Stimulated activated naive CD8-positive, alpha-beta T cell treated with anti-CD3 and anti-CD28 coated beads, Interleukin-15, Interleukin-2, amounts not matched to agents 100 ng/mL and 50 ng/mL, for 24 hours (primary cell): ENCODE measurements around the gene MRPS23.
"Not testable (repeated sequence)": the region's sequence is repeated elsewhere in the genome, so short reads cannot be mapped to it uniquely, and the experiment has no call there.

Source experiments
- H3K27ac Mint-ChIP-seq: one replicate; pipeline ENCODE4 v1.8.0; 2021; ENCODE audit warnings: mild to moderate bottlenecking, mixed read lengths
- H3K27me3 Mint-ChIP-seq: one replicate; pipeline ENCODE4 v1.8.0; 2021; ENCODE audit warnings: mixed read lengths
- H3K36me3 Mint-ChIP-seq: one replicate; pipeline ENCODE4 v1.8.0; 2021; ENCODE audit warnings: low read depth, mixed read lengths
- H3K4me1 Mint-ChIP-seq: one replicate; pipeline ENCODE4 v1.8.0; 2021; ENCODE audit warnings: low read depth, mixed read lengths
- H3K4me3 Mint-ChIP-seq: one replicate; pipeline ENCODE4 v1.8.0; 2021; ENCODE audit warnings: mild to moderate bottlenecking, mixed read lengths
- H3K9me3 Mint-ChIP-seq: one replicate; pipeline ENCODE4 v1.8.0; 2021; ENCODE audit warnings: mixed read lengths

Gene MRPS23

GRCh38 chr17:57861000-57861789 lies 11.4 kb upstream of the MRPS23 start:
- H3K4me1 Mint-ChIP-seq = peaks cover 10% of the 10 kb centered on the region
- no peaks in the 10 kb centered on the region for H3K9me3 Mint-ChIP-seq
- H3K4me3 Mint-ChIP-seq = peak overlapping the region; percentile 77
- H3K36me3 Mint-ChIP-seq = no peaks in the 10 kb centered on the region
- H3K27ac Mint-ChIP-seq = no peak overlapping the region
- H3K27me3 Mint-ChIP-seq = peaks cover 33% of the 10 kb centered on the region

GRCh38 chr17:57860414-57860999 lies 10.7 kb upstream of the MRPS23 start:
- no peak overlapping the region for H3K27ac Mint-ChIP-seq
- peaks cover 33% of the 10 kb centered on the region for H3K27me3 Mint-ChIP-seq
- peaks cover 10% of the 10 kb centered on the region for H3K4me1 Mint-ChIP-seq
- peak overlapping the region; percentile 77 for H3K4me3 Mint-ChIP-seq
- H3K9me3 Mint-ChIP-seq = no peaks in the 10 kb centered on the region
- H3K36me3 Mint-ChIP-seq = no peaks in the 10 kb centered on the region

DNA sequence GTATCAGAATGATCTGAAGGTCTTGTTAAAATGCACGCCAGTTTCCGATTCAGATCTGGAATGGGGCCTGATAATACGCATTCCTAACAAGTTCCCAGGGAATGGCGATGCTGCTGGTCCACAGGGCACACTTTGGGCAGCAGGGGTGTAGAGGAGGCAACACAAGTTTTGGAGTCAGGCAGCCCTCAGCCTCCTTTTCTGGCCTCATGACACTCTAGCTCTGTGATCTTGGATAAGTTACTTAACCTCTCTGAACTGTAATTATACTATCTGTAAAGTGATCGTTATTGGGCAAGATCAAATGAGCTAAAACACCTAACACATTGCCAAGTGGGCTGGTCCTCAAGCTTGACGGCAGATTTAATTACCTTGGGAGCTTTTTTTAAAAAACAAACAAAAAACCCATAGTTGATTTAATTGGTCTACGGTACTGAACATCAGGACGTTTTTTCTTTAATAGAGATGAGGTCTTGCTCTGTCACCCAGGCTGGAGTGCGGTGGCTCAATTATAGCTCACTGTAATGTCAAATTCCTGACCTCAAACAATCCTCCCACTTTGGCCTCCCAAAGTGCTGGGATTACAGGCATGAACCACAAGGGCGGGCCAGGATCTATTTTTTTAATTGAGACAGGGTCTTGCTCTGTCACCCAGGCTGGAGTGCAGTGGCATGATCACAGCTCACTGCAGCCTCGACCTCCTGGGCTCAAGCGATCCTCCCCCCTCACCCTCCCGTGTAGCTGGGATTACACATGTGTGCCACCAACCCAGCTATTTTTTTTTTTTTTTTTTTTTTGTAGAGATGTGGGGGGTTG lies 10.0 kb upstream of the MRPS23 start:
- no peak overlapping the region for H3K27ac Mint-ChIP-seq

DNA sequence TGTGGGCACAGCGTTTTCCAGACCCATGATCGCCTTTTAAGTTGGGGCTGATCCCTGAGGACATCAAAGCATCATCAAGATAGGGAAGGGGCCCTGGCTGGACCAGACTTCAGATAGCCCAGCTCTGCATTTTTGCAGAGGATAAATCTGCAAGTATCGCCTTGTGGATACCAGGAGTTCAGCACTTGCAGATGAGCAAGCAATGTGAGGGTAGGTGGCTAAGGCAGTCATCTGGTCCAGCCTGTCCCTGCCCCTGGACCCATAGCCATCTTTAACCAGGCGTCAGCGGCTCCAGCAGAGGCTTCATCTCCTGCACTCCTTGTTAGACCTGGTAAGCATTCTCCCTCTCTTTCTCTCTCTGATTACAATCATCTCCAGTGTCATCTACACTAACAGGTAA lies 9.0 kb upstream of the MRPS23 start:
- Mint-ChIP-seq H3K4me1 (peaks cover 10% of the 10 kb centered on the region), H3K9me3 (no peaks in the 10 kb centered on the region), H3K36me3 (no peaks in the 10 kb centered on the region), H3K4me3 (no peak overlapping the region), H3K27ac (no peak overlapping the region), H3K27me3 (peaks cover 28% of the 10 kb centered on the region)

More for the DNA sequence above, 10.0 kb upstream of the MRPS23 start:
- peaks cover 10% of the 10 kb centered on the region for H3K4me1 Mint-ChIP-seq
- no peaks in the 10 kb centered on the region for H3K36me3 Mint-ChIP-seq
- peaks cover 33% of the 10 kb centered on the region for H3K27me3 Mint-ChIP-seq
- H3K4me3 Mint-ChIP-seq = no peak overlapping the region
- no peaks in the 10 kb centered on the region for H3K9me3 Mint-ChIP-seq

GRCh38 chr17:57856792-57857620 lies 7.2 kb upstream of the MRPS23 start:
- H3K4me1 Mint-ChIP-seq = peaks cover 10% of the 10 kb centered on the region
- H3K9me3 Mint-ChIP-seq = no peaks in the 10 kb centered on the region
- H3K27me3 Mint-ChIP-seq = peaks cover 22% of the 10 kb centered on the region
- no peak overlapping the region for H3K27ac Mint-ChIP-seq
- H3K4me3 Mint-ChIP-seq = no peak overlapping the region
- H3K36me3 Mint-ChIP-seq = no peaks in the 10 kb centered on the region

DNA sequence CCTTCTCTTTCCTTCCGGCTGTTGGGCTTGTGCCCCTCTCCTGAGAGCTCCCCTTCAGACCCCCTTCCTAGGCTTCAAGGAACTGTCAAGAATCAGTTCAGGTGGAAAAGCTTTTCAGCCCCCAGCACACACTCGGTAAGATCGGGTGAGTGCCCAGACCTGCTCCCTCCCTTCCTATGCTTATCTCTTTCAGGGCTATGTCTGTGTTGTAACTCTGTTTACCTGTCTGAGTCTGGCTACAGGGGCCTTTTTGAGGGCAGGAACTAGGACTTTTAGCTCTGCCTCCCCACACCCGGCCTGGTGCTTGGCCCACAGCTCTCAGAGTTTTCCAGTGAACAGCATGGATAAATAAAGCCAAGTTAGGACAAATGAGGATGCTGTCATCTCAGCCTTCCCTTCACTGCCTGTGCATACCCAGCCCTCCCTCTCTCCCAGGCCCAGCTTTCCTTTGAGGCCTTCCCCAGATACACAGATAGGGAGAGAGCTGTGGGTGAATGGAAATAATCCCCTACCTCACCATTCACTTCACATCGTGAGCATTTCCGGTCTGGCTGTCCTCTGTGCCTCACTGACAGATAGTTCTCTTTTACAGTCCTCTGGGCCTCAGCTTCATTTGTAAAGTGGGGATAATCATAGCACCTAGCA lies 5.7 kb upstream of the MRPS23 start:
- H3K9me3 Mint-ChIP-seq = no peaks in the 10 kb centered on the region
- H3K4me1 Mint-ChIP-seq = peaks cover 13% of the 10 kb centered on the region
- no peak overlapping the region for H3K27ac Mint-ChIP-seq

GRCh38 chr17:57853695-57854094 lies 3.9 kb upstream of the MRPS23 start:
- H3K27me3 Mint-ChIP-seq = peaks cover 3% of the 10 kb centered on the region
- H3K9me3 Mint-ChIP-seq = no peaks in the 10 kb centered on the region
- no peak overlapping the region for H3K4me3 Mint-ChIP-seq
- peaks cover 29% of the 10 kb centered on the region for H3K4me1 Mint-ChIP-seq
- H3K27ac Mint-ChIP-seq = no peak overlapping the region
- peaks cover 11% of the 10 kb centered on the region for H3K36me3 Mint-ChIP-seq

More for the DNA sequence above, 5.7 kb upstream of the MRPS23 start:
- Mint-ChIP-seq H3K27me3 (peaks cover 14% of the 10 kb centered on the region), H3K4me3 (no peak overlapping the region), H3K36me3 (no peaks in the 10 kb centered on the region)

DNA sequence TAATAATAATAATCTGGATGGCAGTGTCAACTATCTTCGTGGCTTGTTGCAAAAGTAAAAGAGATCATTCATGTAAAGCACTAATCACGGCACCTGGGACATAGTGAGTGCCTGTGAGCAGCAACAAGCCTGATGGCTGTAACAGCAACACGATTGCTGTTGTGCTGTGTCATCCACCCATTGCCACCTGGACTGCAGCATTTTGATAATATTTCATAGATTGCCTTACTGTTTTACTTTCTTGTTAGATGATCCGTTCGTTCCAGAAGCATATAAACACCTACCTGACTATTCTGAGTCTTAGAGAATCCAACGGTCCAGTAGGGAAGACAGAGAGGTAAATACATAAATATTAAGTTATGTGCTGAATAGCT lies 3.1 kb upstream of the MRPS23 start:
- Mint-ChIP-seq H3K27me3 (no peaks in the 10 kb centered on the region), H3K27ac (no peak overlapping the region), H3K9me3 (no peaks in the 10 kb centered on the region), H3K4me1 (peaks cover 37% of the 10 kb centered on the region), H3K36me3 (peaks cover 11% of the 10 kb centered on the region), H3K4me3 (no peak overlapping the region)

- peaks cover 37% of the 10 kb centered on the region for H3K4me1 Mint-ChIP-seq
- no peak overlapping the region for H3K27ac Mint-ChIP-seq
- H3K4me3 Mint-ChIP-seq = peak overlapping the region; percentile 26
- H3K36me3 Mint-ChIP-seq = peaks cover 11% of the 10 kb centered on the region
- no peaks in the 10 kb centered on the region for H3K27me3 Mint-ChIP-seq
- no peaks in the 10 kb centered on the region for H3K9me3 Mint-ChIP-seq
Measured at GRCh38 chr17:57852092-57852954, 2.5 kb upstream of the MRPS23 start.

DNA sequence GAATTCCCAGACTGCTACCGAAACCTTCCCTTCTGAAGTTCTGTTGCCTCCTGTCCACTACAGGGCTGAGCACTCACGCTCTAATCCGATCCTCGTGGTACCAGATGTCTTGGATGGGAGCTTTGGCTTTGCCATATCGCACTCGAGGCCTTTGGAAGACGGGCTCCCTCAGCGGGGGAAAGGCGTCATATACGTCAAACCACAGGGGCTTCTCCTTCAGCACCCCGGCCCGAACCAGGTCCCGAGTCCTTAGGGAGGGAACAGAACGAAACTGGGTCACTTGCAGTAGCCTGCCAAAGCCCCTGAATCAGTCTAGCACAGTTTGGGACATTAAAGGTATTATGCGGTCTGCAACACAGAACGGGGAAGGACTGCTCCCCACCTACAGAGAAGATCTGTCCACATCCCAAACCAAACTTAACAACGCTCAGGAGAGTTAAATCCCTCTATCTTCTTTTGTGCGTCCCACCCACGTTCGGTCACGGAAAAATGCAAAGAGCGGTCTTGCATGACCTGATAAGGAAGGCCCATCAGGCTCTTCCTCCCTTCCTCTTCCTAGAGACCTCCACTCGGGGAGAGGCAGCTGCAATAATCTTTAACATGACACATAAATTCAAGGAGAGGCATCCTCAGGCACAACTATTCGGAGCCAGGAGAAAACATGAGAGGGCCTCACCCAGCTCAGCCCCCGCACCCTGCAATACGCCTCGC lies 526 bp downstream of the MRPS23 start:
- Mint-ChIP-seq H3K9me3 (no peaks in the 10 kb centered on the region), H3K27me3 (no peaks in the 10 kb centered on the region), H3K4me1 (peaks cover 49% of the 10 kb centered on the region), H3K36me3 (peaks cover 26% of the 10 kb centered on the region), H3K4me3 (peak overlapping the region; percentile 97), H3K27ac (peak overlapping the region; percentile 98)

- H3K27ac Mint-ChIP-seq = not testable (repeated sequence)
- H3K4me1 Mint-ChIP-seq = peaks cover 53% of the 10 kb centered on the region
Measured at GRCh38 chr17:57846056-57846945, 3.5 kb downstream of the MRPS23 start.

GRCh38 chr17:57842280-57842679 lies 7.6 kb downstream of the MRPS23 start:
- H3K4me1 Mint-ChIP-seq = peaks cover 21% of the 10 kb centered on the region
- peaks cover 49% of the 10 kb centered on the region for H3K36me3 Mint-ChIP-seq
- peak overlapping the region; percentile 6 for H3K27ac Mint-ChIP-seq

More at GRCh38 chr17:57846056-57846945, 3.5 kb downstream of the MRPS23 start:
- not testable (repeated sequence) for H3K9me3 Mint-ChIP-seq, H3K4me3 Mint-ChIP-seq, H3K27me3 Mint-ChIP-seq
- H3K36me3 Mint-ChIP-seq = peaks cover 36% of the 10 kb centered on the region

More at GRCh38 chr17:57842280-57842679, 7.6 kb downstream of the MRPS23 start:
- Mint-ChIP-seq H3K9me3 (no peaks in the 10 kb centered on the region), H3K4me3 (no peak overlapping the region), H3K27me3 (no peaks in the 10 kb centered on the region)
